Right lobe of liver (tissue), 6 donors: ENCODE data around the gene USP9X. TPM values are rescaled to one million over a fixed set of nuclear protein-coding genes. Genes with fewer than 3 reads are reported as not detected.

Experiments used
- ATAC-seq, 4 donors: fragments of 200-7000 bp; cut with Tn5 transposase; one replicate each; pipeline ENCODE4 v1.9.1; 2020; ENCODE audit warnings: mild to moderate bottlenecking in 4 of 4, moderate library complexity in 4 of 4
- DNase-seq, 3 donors: peaks; one replicate each; pipeline ENCODE4 v3.0.0-alpha.2; 2020
- H3K27ac ChIP-seq, 3 donors: fragments of 200-600 bp; one replicate each; pipeline ENCODE4 v1.8.0; 2022
- H3K27me3 ChIP-seq, 2 donors: fragments of 200-600 bp; one replicate each; pipeline ENCODE4 v1.8.0; 2022
- H3K36me3 ChIP-seq, 4 donors: fragments of 200-600 bp; sonication (generic) in 1 of 4; one replicate each; pipeline versions ENCODE4 v1.5.1 to v1.8.0; 2017 to 2022; ENCODE audit warnings: control low read depth in 1 of 4
- H3K4me1 ChIP-seq, 4 donors: fragments of 200-600 bp; sonication (generic) in 1 of 4; one replicate each; pipeline versions ENCODE4 v1.5.1 to v1.8.0; 2017 to 2022; ENCODE audit warnings: control low read depth in 1 of 4
- H3K4me3 ChIP-seq, 3 donors: fragments of 200-600 bp; one replicate each; pipeline ENCODE4 v1.8.0; 2022
- H3K9me3 ChIP-seq, 4 donors: fragments of 200-600 bp; sonication (generic) in 1 of 4; one replicate each; pipeline versions ENCODE4 v1.5.1 to v1.8.0; 2017 to 2022; ENCODE audit warnings: control low read depth in 1 of 4
- CTCF ChIP-seq, 4 donors: fragments of 200-600 bp in 3 of 4; fragments of 450-650 bp in 1 of 4; IDR thresholded peaks; one replicate each; pipeline versions ENCODE4 v1.5.1 to v1.8.0; 2016 to 2022; ENCODE audit warnings: antibody characterized with exemption in 4 of 4, mild to moderate bottlenecking in 2 of 4
- POLR2A ChIP-seq: fragments of 450-650 bp; IDR thresholded peaks from one replicate; pipeline ENCODE4 v1.6.1; 2017; ENCODE audit warnings: antibody characterized with exemption, mild to moderate bottlenecking
- WGBS: methylation state at CpG from one replicate; pipeline ENCODE4 v1.1.6; 2018; ENCODE audit warnings: low coverage, low lambda C conversion rate; ENCODE audit not compliant: insufficient coverage; ENCODE audit errors: missing lambda C conversion rate; 5-methylcytosine and 5-hydroxymethylcytosine counted together
- intact Hi-C, 2 donors: fragments of 100-400 bp; cut with DNase I; formaldehyde crosslinking; loops; one replicate each; pipeline versions ENCODE4 v1.11.2 to v1.14.1; 2022
- total RNA-seq, 6 experiments: library from RNA; depleted of rRNA in 2 of 6; stranded (reverse); fragments of >200 nt in 2 of 6; fragmentation: NEBNext Ultra II Directional in 3 of 6; extraction: Animal tissue kit (Norgen Biotek cat#: 25700) in 3 of 6; gene quantifications; one replicate each; pipeline versions ENCODE4 v1.1.0 to v1.2.4, GENCODE V29; 2016 to 2023
- donor health status: DM: no; HTN: yes; CAD: no.
- donor health status: DM: no; HTN: no; CAD: no.
- donor health status: DM: no; HTN: no; CAD: no.
- donor health status: DM: no; HTN: yes; CAD: no.
- donor health status: DM: no; HTN: yes; CAD: no.

The USP9X gene
- total RNA-seq, 6 experiments from 2014 or later: 53.5 to 76.2 (median 63.1) TPM

GRCh38 chrX:41121766-41122165 is 36.5 kb downstream of the USP9X start:
- Histone ChIP-seq H3K9me3 (no peaks in the 10 kb centered on the region), H3K4me1 (peaks cover 0 to 4% (median 0%) of the 10 kb centered on the region in 4 donors), H3K27ac (no peak overlapping the region), H3K4me3 (no peak overlapping the region), H3K27me3 (no peaks in the 10 kb centered on the region), H3K36me3 (peaks cover 0 to 3% (median 0%) of the 10 kb centered on the region in 4 donors)
- DNase-seq (no peak), ATAC-seq (no peak)
- TF ChIP-seq CTCF (IDR thresholded peaks at IDR 0.05): no peak
- TF ChIP-seq POLR2A: no peak
- WGBS: 100% methylated on average over 1 of the region's 1 CpG
- intact Hi-C loops: no loop called here

GRCh38 chrX:41122664-41123257 is 37.5 kb downstream of the USP9X start:
- intact Hi-C loops: no loop called here
- H3K4me1 ChIP-seq: peaks cover 0 to 9% (median 2%) of the 10 kb centered on the region in 4 donors
- WGBS: 78% methylated on average over 6 of the region's 7 CpGs

GRCh38 chrX:41127477-41128192 is 42.4 kb downstream of the USP9X start:
- WGBS: 35% methylated on average over 6 of the region's 6 CpGs
- Histone ChIP-seq H3K27me3 (no peaks in the 10 kb centered on the region), H3K4me3 (no peak overlapping the region), H3K27ac (no peak overlapping the region), H3K9me3 (no peaks in the 10 kb centered on the region), H3K36me3 (peaks cover 0 to 23% (median 6%) of the 10 kb centered on the region in 4 donors), H3K4me1 (peaks cover 0 to 9% (median 4%) of the 10 kb centered on the region in 4 donors)
- DNase-seq (no peak), ATAC-seq (peak; percentile 63 to 66 (median 64))
- intact Hi-C loops: no loop called here
- TF ChIP-seq POLR2A: no peak
- TF ChIP-seq CTCF (IDR thresholded peaks at IDR 0.05): no peak

More at GRCh38 chrX:41122664-41123257, 37.5 kb downstream of the USP9X start:
- DNase-seq (no peak), ATAC-seq (no peak)
- peaks cover 0 to 3% (median 0%) of the 10 kb centered on the region in 4 donors for H3K36me3 ChIP-seq
- H3K27ac ChIP-seq: no peak overlapping the region
- no peak overlapping the region for H3K4me3 ChIP-seq
- no peaks in the 10 kb centered on the region for H3K27me3 ChIP-seq
- no peak for TF ChIP-seq POLR2A
- TF ChIP-seq CTCF (IDR thresholded peaks at IDR 0.05): no peak
- no peaks in the 10 kb centered on the region for H3K9me3 ChIP-seq

- 88% methylated on average over 4 of the region's 4 CpGs for WGBS
- no peak overlapping the region for H3K4me3 ChIP-seq
- TF ChIP-seq POLR2A (no peak), CTCF (IDR thresholded peaks at IDR 0.05) (no peak)
- H3K36me3 ChIP-seq: peaks cover 0 to 23% (median 6%) of the 10 kb centered on the region in 4 donors
- H3K9me3 ChIP-seq: no peaks in the 10 kb centered on the region
- H3K27ac ChIP-seq: no peak overlapping the region
- intact Hi-C loops: no loop called here
- peaks cover 0 to 9% (median 4%) of the 10 kb centered on the region in 4 donors for H3K4me1 ChIP-seq
- H3K27me3 ChIP-seq: no peaks in the 10 kb centered on the region
- DNase-seq (no peak), ATAC-seq (no peak)
These were observed 43.7 kb downstream of the USP9X start for GRCh38 chrX:41128955-41129354.
